HL-60 (cell line): Measurements from ENCODE around the gene ANKK1.

Source experiments
- POLR2AphosphoS5 ChIP-seq: IDR thresholded peaks from 2 replicates; pipeline ENCODE4 v1.6.1; 2012; ENCODE audit warnings: low read depth
- TF ChIP-seq, protein P1 (sequence below): IDR thresholded peaks from one replicate; pipeline ENCODE4 v1.5.1; 2011; ENCODE audit warnings: low read length, control low read depth, inconsistent platforms; ENCODE audit not compliant: insufficient read depth
- TF ChIP-seq, protein P2 (sequence below): IDR thresholded peaks from 2 replicates; pipeline ENCODE4 v1.6.1; 2012; ENCODE audit warnings: low read depth; ENCODE audit not compliant: insufficient replicate concordance

DNA sequence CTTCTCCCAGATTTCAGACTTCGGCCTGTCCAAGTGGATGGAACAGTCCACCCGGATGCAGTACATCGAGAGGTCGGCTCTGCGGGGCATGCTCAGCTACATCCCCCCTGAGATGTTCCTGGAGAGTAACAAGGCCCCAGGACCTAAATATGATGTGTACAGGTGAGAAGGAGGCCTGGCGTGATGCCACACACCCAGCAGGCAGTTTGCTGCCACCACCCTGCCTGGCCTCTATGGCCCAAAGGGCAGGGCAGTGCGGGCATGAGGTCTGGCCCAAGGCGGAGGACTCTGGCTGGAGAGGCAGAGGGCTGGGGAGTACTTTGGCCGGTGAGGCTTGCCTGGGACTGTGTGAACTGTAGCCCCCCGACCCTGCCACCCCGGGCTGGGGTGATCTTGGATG lies 7.3 kb downstream of the ANKK1 start:
- TF ChIP-seq, protein P1, sequence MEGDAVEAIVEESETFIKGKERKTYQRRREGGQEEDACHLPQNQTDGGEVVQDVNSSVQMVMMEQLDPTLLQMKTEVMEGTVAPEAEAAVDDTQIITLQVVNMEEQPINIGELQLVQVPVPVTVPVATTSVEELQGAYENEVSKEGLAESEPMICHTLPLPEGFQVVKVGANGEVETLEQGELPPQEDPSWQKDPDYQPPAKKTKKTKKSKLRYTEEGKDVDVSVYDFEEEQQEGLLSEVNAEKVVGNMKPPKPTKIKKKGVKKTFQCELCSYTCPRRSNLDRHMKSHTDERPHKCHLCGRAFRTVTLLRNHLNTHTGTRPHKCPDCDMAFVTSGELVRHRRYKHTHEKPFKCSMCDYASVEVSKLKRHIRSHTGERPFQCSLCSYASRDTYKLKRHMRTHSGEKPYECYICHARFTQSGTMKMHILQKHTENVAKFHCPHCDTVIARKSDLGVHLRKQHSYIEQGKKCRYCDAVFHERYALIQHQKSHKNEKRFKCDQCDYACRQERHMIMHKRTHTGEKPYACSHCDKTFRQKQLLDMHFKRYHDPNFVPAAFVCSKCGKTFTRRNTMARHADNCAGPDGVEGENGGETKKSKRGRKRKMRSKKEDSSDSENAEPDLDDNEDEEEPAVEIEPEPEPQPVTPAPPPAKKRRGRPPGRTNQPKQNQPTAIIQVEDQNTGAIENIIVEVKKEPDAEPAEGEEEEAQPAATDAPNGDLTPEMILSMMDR: no peak
- TF ChIP-seq POLR2AphosphoS5: no peak
- TF ChIP-seq, protein P2, sequence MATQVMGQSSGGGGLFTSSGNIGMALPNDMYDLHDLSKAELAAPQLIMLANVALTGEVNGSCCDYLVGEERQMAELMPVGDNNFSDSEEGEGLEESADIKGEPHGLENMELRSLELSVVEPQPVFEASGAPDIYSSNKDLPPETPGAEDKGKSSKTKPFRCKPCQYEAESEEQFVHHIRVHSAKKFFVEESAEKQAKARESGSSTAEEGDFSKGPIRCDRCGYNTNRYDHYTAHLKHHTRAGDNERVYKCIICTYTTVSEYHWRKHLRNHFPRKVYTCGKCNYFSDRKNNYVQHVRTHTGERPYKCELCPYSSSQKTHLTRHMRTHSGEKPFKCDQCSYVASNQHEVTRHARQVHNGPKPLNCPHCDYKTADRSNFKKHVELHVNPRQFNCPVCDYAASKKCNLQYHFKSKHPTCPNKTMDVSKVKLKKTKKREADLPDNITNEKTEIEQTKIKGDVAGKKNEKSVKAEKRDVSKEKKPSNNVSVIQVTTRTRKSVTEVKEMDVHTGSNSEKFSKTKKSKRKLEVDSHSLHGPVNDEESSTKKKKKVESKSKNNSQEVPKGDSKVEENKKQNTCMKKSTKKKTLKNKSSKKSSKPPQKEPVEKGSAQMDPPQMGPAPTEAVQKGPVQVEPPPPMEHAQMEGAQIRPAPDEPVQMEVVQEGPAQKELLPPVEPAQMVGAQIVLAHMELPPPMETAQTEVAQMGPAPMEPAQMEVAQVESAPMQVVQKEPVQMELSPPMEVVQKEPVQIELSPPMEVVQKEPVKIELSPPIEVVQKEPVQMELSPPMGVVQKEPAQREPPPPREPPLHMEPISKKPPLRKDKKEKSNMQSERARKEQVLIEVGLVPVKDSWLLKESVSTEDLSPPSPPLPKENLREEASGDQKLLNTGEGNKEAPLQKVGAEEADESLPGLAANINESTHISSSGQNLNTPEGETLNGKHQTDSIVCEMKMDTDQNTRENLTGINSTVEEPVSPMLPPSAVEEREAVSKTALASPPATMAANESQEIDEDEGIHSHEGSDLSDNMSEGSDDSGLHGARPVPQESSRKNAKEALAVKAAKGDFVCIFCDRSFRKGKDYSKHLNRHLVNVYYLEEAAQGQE: no peak
